Eye (tissue), 1 donor: ENCODE data around the gene ASL.
"Not testable (repeated sequence)": the region's sequence is repeated elsewhere in the genome, so short reads cannot be mapped to it uniquely, and the experiment has no call there.

Experiments
- DNase-seq: peaks from one replicate; pipeline ENCODE4 v3.0.0-alpha.2; 2015

Gene ASL

GRCh38 chr7:66123175-66123528 lies 47.5 kb downstream of the ASL start:
- no peak for DNase-seq

GRCh38 chr7:66124569-66124861 lies 48.9 kb downstream of the ASL start:
- DNase-seq, result not testable (repeated sequence)

- DNase-seq, result no peak
These were observed 49.6 kb downstream of the ASL start for GRCh38 chr7:66125052-66125694.

GRCh38 chr7:66125781-66126352 lies 50.2 kb downstream of the ASL start:
- not testable (repeated sequence) for DNase-seq

- DNase-seq, result not testable (repeated sequence)
These were observed 51.6 kb downstream of the ASL start for GRCh38 chr7:66127172-66127571.

GRCh38 chr7:66138994-66139752 lies 63.6 kb downstream of the ASL start:
- no peak for DNase-seq

- peak; percentile 68 for DNase-seq
These were observed 65.3 kb downstream of the ASL start for GRCh38 chr7:66140924-66141323.

- DNase-seq, result no peak
These were observed 66.7 kb downstream of the ASL start for GRCh38 chr7:66142334-66142733.

GRCh38 chr7:66142996-66143395 lies 67.4 kb downstream of the ASL start:
- DNase-seq, result no peak
